ENCODE measurements around the gene ITPR3. TPM values are rescaled to one million over a fixed set of nuclear protein-coding genes. Genes with fewer than 3 reads are reported as not detected.

The ITPR3 gene
- total RNA-seq, 4 donors from 2014 or later, result 161 to 265 (median 197) TPM

DNA sequence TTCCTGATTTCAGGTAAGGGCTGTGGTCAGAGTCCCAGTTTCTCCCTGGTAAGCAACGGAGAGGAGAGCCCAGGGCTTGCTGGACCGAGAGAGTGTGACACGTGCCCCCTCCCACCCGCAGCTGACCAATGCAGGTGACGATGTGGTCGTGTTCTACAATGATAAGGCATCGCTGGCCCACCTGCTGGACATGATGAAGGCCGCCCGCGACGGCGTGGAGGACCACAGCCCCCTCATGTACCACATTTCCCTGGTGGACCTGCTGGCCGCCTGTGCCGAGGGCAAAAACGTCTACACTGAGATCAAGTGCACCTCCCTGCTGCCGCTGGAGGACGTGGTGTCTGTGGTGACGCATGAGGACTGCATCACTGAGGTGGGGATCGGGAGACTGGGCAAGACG is 58.6 kb downstream of the ITPR3 start:
- TF ChIP-seq, protein P1, sequence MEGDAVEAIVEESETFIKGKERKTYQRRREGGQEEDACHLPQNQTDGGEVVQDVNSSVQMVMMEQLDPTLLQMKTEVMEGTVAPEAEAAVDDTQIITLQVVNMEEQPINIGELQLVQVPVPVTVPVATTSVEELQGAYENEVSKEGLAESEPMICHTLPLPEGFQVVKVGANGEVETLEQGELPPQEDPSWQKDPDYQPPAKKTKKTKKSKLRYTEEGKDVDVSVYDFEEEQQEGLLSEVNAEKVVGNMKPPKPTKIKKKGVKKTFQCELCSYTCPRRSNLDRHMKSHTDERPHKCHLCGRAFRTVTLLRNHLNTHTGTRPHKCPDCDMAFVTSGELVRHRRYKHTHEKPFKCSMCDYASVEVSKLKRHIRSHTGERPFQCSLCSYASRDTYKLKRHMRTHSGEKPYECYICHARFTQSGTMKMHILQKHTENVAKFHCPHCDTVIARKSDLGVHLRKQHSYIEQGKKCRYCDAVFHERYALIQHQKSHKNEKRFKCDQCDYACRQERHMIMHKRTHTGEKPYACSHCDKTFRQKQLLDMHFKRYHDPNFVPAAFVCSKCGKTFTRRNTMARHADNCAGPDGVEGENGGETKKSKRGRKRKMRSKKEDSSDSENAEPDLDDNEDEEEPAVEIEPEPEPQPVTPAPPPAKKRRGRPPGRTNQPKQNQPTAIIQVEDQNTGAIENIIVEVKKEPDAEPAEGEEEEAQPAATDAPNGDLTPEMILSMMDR (IDR thresholded peaks at IDR 0.05), result no peak
- no peak for TF ChIP-seq POLR2A (IDR thresholded peaks at IDR 0.05)
- 95 to 97% methylated on average over 18 to 19 of the region's 20 CpGs for WGBS, 2 donors

DNA sequence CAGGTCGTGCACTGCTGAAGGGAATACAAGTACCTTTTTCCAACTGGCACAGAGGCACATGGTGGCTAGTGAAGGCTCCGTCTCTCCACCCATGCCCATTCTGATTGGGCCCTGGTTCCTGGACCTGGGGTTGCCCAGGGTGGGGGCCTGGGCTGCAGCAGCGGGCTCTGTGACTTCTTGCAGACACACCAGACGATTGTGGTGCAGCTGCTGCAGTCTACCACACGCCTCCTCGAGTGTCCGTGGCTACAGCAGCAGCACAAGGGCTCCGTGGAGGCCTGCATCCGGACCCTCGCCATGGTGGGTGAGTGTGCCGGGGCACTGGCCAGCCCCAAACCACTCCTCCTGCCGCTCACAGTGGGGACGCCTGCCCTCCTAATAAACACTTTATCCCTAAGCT is 61.2 kb downstream of the ITPR3 start:
- no peak for TF ChIP-seq POLR2A (IDR thresholded peaks at IDR 0.05)
- TF ChIP-seq, protein P1 (IDR thresholded peaks at IDR 0.05), result no peak
- no peak for DNase-seq (ENCODE audit: low spot score in 2 of 2)
- intact Hi-C loops (cut with DNase I; ENCODE audit: low total_unique reads), result no loop called here
- no peak overlapping the region for H3K4me3 ChIP-seq (ENCODE audit: low read depth, poor library complexity, severe bottlenecking)
- WGBS, 2 donors, result 92 to 95% methylated on average over 11 to 13 of the region's 13 CpGs

More for the DNA sequence above, 58.6 kb downstream of the ITPR3 start:
- no peak for DNase-seq (ENCODE audit: low spot score in 2 of 2)
- H3K4me3 ChIP-seq (ENCODE audit: low read depth, poor library complexity, severe bottlenecking), result no peak overlapping the region
- intact Hi-C loops (cut with DNase I; ENCODE audit: low total_unique reads), result no loop called here

DNA sequence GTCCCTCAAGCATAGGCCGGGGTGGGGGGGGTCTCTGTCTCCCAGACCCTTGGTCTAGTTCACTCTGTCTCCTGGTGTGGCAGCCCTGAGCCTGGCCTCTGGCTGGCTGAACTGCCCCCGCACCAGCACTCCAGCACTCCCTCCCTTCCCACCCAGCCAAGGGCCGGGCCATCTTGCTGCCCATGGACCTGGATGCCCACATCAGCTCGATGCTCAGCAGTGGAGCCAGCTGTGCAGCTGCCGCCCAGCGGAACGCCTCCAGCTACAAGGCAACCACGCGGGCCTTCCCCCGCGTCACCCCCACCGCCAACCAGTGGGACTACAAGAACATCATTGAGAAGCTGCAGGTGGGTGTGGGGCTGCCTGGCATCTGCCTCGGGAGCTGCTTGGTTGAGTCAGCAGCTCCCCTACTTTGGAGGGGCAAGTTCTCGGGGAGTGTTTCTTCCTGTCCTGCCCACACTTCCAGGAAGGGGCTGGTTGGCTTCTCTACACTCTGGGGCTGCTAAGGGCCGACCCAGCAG is 62.0 kb downstream of the ITPR3 start:
- H3K4me3 ChIP-seq (ENCODE audit: low read depth, poor library complexity, severe bottlenecking), result no peak overlapping the region
- intact Hi-C loops (cut with DNase I; ENCODE audit: low total_unique reads), result no loop called here
- no peak for DNase-seq (ENCODE audit: low spot score in 2 of 2)
- WGBS, 2 donors, result 74 to 77% methylated on average over 12 to 14 of the region's 15 CpGs
- TF ChIP-seq, protein P1 (IDR thresholded peaks at IDR 0.05), result no peak
- TF ChIP-seq POLR2A (IDR thresholded peaks at IDR 0.05), result no peak

DNA sequence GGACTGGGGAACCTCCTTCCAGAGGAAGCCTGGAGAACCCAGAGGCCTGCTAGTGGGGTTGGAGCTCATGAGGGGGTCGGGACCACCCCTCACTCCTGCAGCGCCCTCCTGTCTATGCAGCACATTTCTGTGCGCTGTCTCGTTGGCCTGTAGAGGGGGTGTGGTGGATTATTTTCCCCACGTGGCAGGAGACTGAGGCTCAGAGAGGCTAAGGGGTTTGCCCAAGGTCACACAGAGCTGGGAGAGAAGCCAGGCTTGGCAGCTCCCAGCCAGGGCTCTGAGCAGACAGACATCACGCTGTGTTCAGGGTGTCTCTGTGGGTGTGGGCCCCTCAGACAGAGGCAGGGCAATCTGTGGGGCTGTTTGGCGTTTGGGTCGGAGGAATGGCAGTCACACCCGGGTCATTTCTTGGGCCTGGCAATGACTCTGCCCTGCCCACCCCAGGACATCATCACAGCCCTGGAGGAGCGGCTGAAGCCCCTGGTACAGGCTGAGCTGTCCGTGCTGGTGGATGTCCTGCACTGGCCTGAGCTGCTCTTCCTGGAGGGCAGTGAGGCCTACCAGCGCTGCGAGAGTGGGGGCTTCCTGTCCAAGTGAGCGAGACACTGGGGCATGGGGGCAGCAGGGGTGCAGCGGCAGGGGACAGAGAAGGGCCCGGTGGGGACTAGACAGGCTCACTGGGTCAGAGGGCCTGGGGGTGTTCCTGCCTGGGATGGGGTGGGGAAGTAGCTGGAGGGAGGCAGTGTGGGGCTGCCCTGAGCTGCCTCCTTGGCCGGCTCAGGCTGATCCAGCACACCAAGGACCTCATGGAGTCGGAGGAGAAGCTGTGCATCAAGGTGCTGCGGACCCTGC is 62.7 kb downstream of the ITPR3 start:
- TF ChIP-seq, protein P1 (IDR thresholded peaks at IDR 0.05), result no peak
- TF ChIP-seq POLR2A (IDR thresholded peaks at IDR 0.05), result no peak
- WGBS, 2 donors, result 78 to 82% methylated on average over 15 to 19 of the region's 19 CpGs
- intact Hi-C loops (cut with DNase I; ENCODE audit: low total_unique reads), result no loop called here
- H3K4me3 ChIP-seq (ENCODE audit: low read depth, poor library complexity, severe bottlenecking), result no peak overlapping the region
- no peak for DNase-seq (ENCODE audit: low spot score in 2 of 2)

DNA sequence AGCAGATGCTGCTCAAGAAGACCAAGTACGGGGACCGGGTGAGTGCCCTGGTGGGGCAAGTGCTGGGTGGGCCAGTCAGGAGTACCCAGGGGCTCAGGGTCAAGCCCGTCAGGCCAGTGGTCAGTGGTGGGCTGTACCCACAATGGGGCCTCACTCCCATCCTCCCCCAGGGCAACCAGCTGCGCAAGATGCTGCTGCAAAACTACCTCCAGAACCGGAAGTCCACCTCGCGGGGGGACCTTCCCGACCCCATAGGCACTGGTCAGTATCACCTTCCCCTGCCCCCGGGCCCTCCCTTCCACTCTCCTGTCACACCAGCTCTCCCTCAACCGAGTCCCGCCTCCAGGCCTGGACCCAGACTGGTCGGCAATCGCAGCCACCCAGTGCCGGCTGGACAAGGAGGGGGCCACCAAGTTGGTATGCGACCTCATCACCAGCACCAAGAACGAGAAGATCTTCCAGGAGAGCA is 63.3 kb downstream of the ITPR3 start:
- DNase-seq (ENCODE audit: low spot score in 2 of 2), result no peak

More for the DNA sequence above, 63.3 kb downstream of the ITPR3 start:
- intact Hi-C loops (cut with DNase I; ENCODE audit: low total_unique reads), result no loop called here
- TF ChIP-seq, protein P1 (IDR thresholded peaks at IDR 0.05), result no peak
- TF ChIP-seq POLR2A (IDR thresholded peaks at IDR 0.05), result no peak
- no peak overlapping the region for H3K4me3 ChIP-seq (ENCODE audit: low read depth, poor library complexity, severe bottlenecking)
- WGBS, 2 donors, result 93 to 96% methylated on average over 13 to 16 of the region's 16 CpGs

Data from lower leg skin (tissue), 4 donors.